ENCODE measurements around the gene MAIP1. TPM values are rescaled to one million over a fixed set of nuclear protein-coding genes. Genes with fewer than 3 reads are reported as not detected.

MAIP1 gene
- polyA plus RNA-seq, 12 donors: 11.0 to 21.0 (median 18.7) TPM; not detected in 2

GRCh38 chr2:199943373-199943772 lies 12.0 kb upstream of the MAIP1 start:
- DNase-seq: no peak

- DNase-seq: no peak
Observed at GRCh38 chr2:199946196-199946595, 9.2 kb upstream of the MAIP1 start.

- no peak for DNase-seq
Observed at GRCh38 chr2:199946836-199947235, 8.5 kb upstream of the MAIP1 start.

- no peak for DNase-seq
Observed at GRCh38 chr2:199950396-199950795, 5.0 kb upstream of the MAIP1 start.

GRCh38 chr2:199951023-199951422 lies 4.4 kb upstream of the MAIP1 start:
- DNase-seq: no peak

- DNase-seq: no peak
Observed at GRCh38 chr2:199955007-199955338, 409 bp upstream of the MAIP1 start.

- DNase-seq: no peak
Observed at GRCh38 chr2:199956062-199956380, 639 bp downstream of the MAIP1 start.

GRCh38 chr2:199958014-199958413 lies 2.6 kb downstream of the MAIP1 start:
- no peak for DNase-seq

- DNase-seq: no peak
Observed at GRCh38 chr2:199962203-199962602, 6.8 kb downstream of the MAIP1 start.

GRCh38 chr2:199966405-199966804 lies 11.0 kb downstream of the MAIP1 start:
- no peak for DNase-seq

GRCh38 chr2:199966976-199967375 lies 11.6 kb downstream of the MAIP1 start:
- no peak for DNase-seq

GRCh38 chr2:199968126-199968525 lies 12.7 kb downstream of the MAIP1 start:
- no peak for DNase-seq

GRCh38 chr2:199972088-199972626 lies 16.8 kb downstream of the MAIP1 start:
- no peak for DNase-seq

GRCh38 chr2:199973703-199974102 lies 18.3 kb downstream of the MAIP1 start:
- DNase-seq: peak; percentile 46

GRCh38 chr2:199975273-199975895 lies 20.0 kb downstream of the MAIP1 start:
- DNase-seq: no peak

- DNase-seq: no peak
Observed at GRCh38 chr2:199977984-199978415, 22.6 kb downstream of the MAIP1 start.

GRCh38 chr2:199979398-199979797 lies 24.0 kb downstream of the MAIP1 start:
- no peak for DNase-seq

- DNase-seq: peak; percentile 91
Observed at GRCh38 chr2:199979832-199980628, 24.6 kb downstream of the MAIP1 start.

GRCh38 chr2:199982126-199982843 lies 26.9 kb downstream of the MAIP1 start:
- DNase-seq: peak; percentile 41

- DNase-seq: no peak
Observed at GRCh38 chr2:199983534-199983933, 28.2 kb downstream of the MAIP1 start.

- DNase-seq: no peak
Observed at GRCh38 chr2:199984159-199984558, 28.8 kb downstream of the MAIP1 start.

- DNase-seq: peak; percentile 75
Observed at GRCh38 chr2:199984755-199985154, 29.4 kb downstream of the MAIP1 start.
